IMR-90 (cell line): ENCODE results near the gene LSM14A.

ENCODE experiments used
- CEBPB ChIP-seq: IDR thresholded peaks from 2 replicates; pipeline ENCODE4 v1.6.1; 2012; ENCODE audit warnings: low read depth, low read length, improper control_type of control experiment
- MAFK ChIP-seq: IDR thresholded peaks from 2 replicates; pipeline ENCODE4 v1.6.1; 2012; ENCODE audit warnings: low read depth, low read length, improper control_type of control experiment
- MXI1 ChIP-seq: IDR thresholded peaks from 2 replicates; pipeline ENCODE4 v1.6.1; 2012; ENCODE audit warnings: low read depth, mild to moderate bottlenecking, low read length, moderate library complexity, borderline replicate concordance
- POLR2A ChIP-seq: IDR thresholded peaks from 2 replicates; pipeline ENCODE4 v1.6.1; 2012; ENCODE audit warnings: mild to moderate bottlenecking, low read depth, low read length
- RAD21 ChIP-seq: IDR thresholded peaks from 2 replicates; pipeline ENCODE4 v1.6.1; 2012; ENCODE audit warnings: low read length, improper control_type of control experiment
- TF ChIP-seq, protein P1 (sequence below): fragments of 150-350 bp; IDR thresholded peaks from 2 replicates; pipeline ENCODE4 v1.6.1; 2016; ENCODE audit warnings: low read depth, mild to moderate bottlenecking, low read length, moderate library complexity, borderline replicate concordance
- TF ChIP-seq, protein P2 (sequence below): conservative IDR thresholded peaks from 2 replicates; pipeline ENCODE4 v1.5.1; 2012; ENCODE audit warnings: mild to moderate bottlenecking, low read depth, low read length, improper control_type of control experiment
- TF ChIP-seq, protein P3 (sequence below): fragments of 150-350 bp; IDR thresholded peaks from 2 replicates; pipeline ENCODE4 v1.6.1; 2017; ENCODE audit warnings: mild to moderate bottlenecking, antibody characterized with exemption, low read length, low read depth

DNA sequence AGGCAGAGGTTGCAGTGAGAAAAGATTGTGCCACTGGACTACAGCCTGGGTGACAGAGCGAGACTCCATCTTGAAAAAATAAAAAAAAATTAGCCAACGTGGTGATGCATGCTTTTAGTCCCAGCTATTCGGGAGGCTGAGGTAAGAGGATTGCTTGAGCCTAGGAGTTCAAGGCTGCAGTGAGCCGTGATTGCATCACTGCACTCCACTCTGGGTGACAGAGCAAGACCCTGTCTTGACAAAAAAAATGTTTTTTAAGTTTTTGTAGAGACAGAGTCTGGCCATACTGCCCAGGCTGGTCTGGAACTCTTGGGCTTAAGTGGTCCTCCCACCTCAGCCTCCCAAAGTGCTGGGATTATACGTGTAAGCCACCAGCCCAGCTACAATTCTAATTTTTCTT, 22.4 kb upstream of the LSM14A start:
- no peak for TF ChIP-seq MXI1
- TF ChIP-seq, protein P1, sequence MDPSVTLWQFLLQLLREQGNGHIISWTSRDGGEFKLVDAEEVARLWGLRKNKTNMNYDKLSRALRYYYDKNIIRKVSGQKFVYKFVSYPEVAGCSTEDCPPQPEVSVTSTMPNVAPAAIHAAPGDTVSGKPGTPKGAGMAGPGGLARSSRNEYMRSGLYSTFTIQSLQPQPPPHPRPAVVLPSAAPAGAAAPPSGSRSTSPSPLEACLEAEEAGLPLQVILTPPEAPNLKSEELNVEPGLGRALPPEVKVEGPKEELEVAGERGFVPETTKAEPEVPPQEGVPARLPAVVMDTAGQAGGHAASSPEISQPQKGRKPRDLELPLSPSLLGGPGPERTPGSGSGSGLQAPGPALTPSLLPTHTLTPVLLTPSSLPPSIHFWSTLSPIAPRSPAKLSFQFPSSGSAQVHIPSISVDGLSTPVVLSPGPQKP: no peak
- TF ChIP-seq RAD21: no peak
- TF ChIP-seq, protein P2, sequence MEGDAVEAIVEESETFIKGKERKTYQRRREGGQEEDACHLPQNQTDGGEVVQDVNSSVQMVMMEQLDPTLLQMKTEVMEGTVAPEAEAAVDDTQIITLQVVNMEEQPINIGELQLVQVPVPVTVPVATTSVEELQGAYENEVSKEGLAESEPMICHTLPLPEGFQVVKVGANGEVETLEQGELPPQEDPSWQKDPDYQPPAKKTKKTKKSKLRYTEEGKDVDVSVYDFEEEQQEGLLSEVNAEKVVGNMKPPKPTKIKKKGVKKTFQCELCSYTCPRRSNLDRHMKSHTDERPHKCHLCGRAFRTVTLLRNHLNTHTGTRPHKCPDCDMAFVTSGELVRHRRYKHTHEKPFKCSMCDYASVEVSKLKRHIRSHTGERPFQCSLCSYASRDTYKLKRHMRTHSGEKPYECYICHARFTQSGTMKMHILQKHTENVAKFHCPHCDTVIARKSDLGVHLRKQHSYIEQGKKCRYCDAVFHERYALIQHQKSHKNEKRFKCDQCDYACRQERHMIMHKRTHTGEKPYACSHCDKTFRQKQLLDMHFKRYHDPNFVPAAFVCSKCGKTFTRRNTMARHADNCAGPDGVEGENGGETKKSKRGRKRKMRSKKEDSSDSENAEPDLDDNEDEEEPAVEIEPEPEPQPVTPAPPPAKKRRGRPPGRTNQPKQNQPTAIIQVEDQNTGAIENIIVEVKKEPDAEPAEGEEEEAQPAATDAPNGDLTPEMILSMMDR: no peak
- no peak for TF ChIP-seq POLR2A
- TF ChIP-seq MAFK: no peak
- no peak; the same call in 1 of the 2 replicates for TF ChIP-seq CEBPB
- TF ChIP-seq, protein P3, sequence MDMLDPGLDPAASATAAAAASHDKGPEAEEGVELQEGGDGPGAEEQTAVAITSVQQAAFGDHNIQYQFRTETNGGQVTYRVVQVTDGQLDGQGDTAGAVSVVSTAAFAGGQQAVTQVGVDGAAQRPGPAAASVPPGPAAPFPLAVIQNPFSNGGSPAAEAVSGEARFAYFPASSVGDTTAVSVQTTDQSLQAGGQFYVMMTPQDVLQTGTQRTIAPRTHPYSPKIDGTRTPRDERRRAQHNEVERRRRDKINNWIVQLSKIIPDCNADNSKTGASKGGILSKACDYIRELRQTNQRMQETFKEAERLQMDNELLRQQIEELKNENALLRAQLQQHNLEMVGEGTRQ: no peak
